HG03575 (cell line): ENCODE measurements around the gene SCGB1A1.

Experiments used
- ATAC-seq: cut with Tn5 transposase; IDR thresholded peaks from one replicate; pipeline ENCODE4 v1.9.1; 2021; ENCODE audit not compliant: unreplicated experiment, insufficient number of reproducible peaks, low FRiP score; ENCODE audit errors: extremely low read depth

The SCGB1A1 gene

DNA sequence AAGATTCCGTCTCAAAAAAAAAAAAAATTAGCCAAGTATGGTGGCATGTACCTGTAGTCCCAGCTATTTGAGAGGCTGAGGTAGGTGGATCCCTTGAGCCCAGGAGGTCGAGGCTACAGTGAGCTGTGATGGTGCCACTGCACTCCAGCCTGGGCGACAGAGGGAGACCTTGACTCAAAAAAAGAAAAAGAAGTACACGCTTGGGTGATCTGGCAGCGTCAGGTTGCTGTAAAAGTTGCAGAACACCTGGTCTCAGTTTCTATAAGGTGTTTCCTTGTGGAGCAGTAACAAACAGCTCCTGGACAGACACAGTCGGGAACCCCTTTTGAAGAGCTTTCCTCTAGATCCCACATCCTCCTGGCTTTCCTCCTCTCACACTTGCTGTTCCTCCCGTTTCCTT is 45.8 kb downstream of the SCGB1A1 start:
- no peak for ATAC-seq

DNA sequence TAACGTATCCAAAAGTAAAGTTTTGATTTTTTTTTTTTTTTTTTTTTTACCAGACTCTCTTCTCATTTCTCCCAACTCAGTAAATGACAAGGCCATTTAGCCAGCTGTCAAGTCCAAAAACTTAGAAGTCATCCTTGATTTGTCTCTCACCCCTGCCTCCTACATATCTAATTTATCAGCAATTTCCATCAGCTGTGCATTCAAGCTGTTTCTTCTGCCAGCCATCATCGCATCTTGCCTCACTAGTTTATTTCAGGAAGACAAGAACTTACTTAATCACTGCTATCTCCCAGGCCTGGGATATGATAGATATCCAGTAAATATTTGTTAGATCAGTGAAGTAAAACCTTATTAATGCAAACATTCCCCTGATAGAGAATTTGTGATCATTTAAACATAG is 47.6 kb downstream of the SCGB1A1 start:
- ATAC-seq, result no peak

DNA sequence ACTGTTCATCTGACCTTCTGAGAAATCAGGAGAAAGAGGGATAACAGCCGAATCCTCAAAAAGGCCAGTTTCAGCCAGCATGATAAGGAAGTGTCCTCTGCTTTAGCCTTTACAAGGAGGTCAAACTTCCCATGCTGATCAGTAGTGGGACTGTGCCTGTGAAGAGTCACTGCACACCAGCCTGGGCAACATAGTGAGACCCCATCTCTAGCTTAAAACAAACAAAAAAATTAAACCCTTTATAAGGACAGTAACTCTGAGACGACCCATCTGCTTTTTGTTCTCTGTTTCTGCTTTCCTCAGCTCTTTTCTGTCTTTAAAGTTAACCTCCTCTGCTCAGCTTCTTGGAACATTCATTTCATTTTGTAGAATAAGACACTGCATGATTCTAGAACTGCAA is 49.7 kb downstream of the SCGB1A1 start:
- no peak for ATAC-seq

DNA sequence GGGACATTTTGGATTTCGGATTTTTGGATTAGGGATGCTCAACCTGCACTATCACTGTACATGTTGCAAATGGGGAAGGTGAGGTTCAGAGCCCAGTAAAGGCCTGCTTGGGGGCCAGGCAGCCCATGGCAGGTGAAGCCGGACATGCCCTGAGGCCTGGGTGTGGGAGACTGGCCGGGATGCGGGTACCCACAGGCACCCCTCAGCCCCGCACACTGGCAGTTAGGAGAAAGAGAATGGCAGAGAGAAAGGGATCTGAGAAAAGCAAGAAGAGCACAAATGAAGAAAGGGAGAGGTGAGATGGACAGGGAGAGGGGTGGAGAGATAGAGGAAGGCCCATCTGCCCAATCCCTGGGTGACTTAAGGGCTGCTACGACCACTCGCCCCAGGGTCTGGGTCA is 52.8 kb downstream of the SCGB1A1 start:
- no peak for ATAC-seq

DNA sequence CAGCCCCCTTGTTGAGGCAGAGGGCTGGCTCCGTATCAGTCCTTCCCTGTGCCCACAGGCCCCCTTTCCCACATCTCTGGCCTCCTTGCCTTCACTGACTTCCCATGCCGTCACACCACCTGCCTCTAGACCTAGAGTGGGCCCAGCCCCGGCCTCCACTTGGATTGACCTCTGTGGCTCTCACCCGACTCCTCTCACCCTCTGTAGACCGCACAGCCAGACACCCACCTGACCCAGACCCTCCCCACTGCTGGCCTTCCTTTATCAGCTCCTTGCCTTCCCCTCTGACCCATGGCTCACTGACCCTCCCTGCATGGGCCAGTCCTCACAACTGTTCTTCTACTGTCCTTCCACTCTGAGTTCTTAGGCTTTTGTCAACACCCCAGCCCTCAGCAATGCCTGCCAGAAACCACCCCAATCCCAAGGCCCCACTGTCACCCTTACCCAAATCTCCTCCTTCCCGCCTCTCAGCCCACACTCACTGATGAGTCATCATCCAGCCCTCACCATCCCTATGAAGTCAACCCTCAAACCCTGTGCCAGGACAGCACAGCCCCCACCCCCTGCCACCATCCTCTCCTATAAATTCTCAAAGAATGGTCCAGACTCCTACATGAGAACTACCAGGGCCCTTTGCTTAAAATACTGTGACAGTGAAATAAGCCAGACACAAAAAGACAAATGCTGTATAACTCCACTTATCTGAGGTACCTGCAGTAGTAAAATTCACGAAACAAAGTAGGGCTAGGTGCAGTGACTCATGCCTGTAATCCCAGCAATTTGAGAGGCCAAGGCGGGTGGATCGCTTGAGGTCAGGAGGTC is 53.4 kb downstream of the SCGB1A1 start:
- no peak for ATAC-seq
